Esophagus squamous epithelium (tissue), 5 donors: Measurements from ENCODE around the gene SNAPC4. TPM values are rescaled to one million over a fixed set of nuclear protein-coding genes. Genes with fewer than 3 reads are reported as not detected.

Source experiments
- DNase-seq: peaks from one replicate; lab custom pipeline; 2025; lab: John Stamatoyannopoulos, UW
- H3K27ac ChIP-seq, 4 donors: fragments of 200-600 bp; sonication (generic); one replicate each; pipeline ENCODE4 v1.5.1; 2016 to 2019; ENCODE audit warnings: mild to moderate bottlenecking in 1 of 4
- H3K27me3 ChIP-seq, 4 donors: fragments of 200-600 bp; sonication (generic); 1 replicate in 3 of 4; 2 replicates in 1 of 4; pipeline versions ENCODE4 v1.5.1 to v1.6.0; 2017 to 2021; ENCODE audit warnings: antibody characterized with exemption in 1 of 4
- H3K36me3 ChIP-seq, 3 donors: fragments of 200-600 bp; sonication (generic); one replicate each; pipeline ENCODE4 v1.5.1; 2016 to 2019
- H3K4me1 ChIP-seq, 3 donors: fragments of 200-600 bp; sonication (generic); one replicate each; pipeline ENCODE4 v1.5.1; 2017 to 2019
- H3K4me3 ChIP-seq, 4 donors: fragments of 200-600 bp; sonication (generic); 1 replicate in 3 of 4; 2 replicates in 1 of 4; pipeline ENCODE4 v1.5.1; 2016 to 2019; ENCODE audit warnings: mild to moderate bottlenecking in 2 of 4, moderate library complexity in 1 of 4
- H3K9me3 ChIP-seq, 3 donors: fragments of 200-600 bp; sonication (generic); one replicate each; pipeline ENCODE4 v1.5.1; 2016 to 2019
- POLR2A ChIP-seq, 4 donors: fragments of 450-650 bp; IDR thresholded peaks; one replicate each; pipeline ENCODE4 v1.6.1; 2017; ENCODE audit warnings: antibody characterized with exemption in 4 of 4, mild to moderate bottlenecking in 4 of 4, moderate library complexity in 3 of 4
- WGBS, 2 donors: methylation state at CpG; one replicate each; pipeline ENCODE4 v1.1.5; 2018; 5-methylcytosine and 5-hydroxymethylcytosine counted together
- intact Hi-C: fragments of 100-400 bp; cut with DNase I; formaldehyde crosslinking; loops from one replicate; pipeline ENCODE4 v1.15.0; 2022
- total RNA-seq, 4 donors: library from RNA; depleted of rRNA; stranded (reverse); fragments of >200 nt; gene quantifications; one replicate each; pipeline ENCODE4 v1.1.0, GENCODE V29; 2016
- TF ChIP-seq, protein P1 (sequence below), 6 experiments: fragments of 450-650 bp in 4 of 6; fragments of 200-600 bp in 2 of 6; sonication (generic) in 2 of 6; IDR thresholded peaks; one replicate each; pipeline ENCODE4 v1.5.1; 2016 to 2019; ENCODE audit warnings: antibody characterized with exemption in 6 of 6, mild to moderate bottlenecking in 4 of 6, moderate library complexity in 4 of 6
- donor health status: DM: yes; HTN: yes; CAD: no.

SNAPC4 gene
- total RNA-seq, 4 donors from 2014 or later: 2.6 to 5.1 (median 4.5) TPM

DNA sequence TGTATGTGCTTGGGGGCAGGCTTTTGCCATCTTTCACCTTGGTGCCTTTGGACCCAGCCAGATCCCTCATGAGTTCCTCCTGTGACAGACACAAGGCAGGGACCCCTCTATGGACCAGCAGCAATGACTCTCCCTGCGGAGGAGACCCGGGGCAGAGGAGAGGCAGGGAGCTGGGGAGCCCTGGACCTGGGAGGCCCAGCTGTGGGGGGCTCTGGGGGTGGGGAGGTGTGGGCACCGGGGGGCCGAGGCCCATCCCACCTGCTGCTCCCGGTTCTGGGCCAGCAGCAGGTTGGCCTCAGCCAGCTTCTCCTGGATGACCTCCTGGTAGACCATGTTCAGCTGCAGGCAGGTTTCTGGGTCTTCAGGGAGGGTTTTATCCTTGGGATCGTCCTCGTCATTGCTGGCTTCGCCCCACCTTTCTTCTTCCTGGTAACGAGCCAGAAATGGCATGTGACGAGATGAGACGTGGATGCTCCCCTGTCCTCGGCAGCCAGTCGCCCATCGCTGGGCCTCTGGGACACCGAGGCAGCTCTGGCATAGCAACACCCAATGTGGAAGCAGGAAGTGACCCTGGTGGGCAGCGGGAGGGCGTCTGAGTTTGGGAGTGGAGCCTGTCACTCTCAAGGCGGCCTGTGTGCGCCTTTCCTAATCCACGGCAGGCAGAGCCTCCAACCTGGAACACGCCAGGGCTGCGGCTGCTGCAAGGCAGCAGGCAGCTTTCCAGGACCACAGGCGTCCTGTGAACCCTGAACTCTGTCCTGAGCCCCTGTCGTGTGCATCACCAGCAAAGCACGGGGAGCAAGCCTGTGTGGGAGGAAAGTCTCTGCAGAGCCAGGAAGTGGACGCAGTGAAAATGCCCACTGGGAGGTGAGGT lies 4.4 kb downstream of the SNAPC4 start:
- Histone ChIP-seq H3K27me3 (no peaks in the 10 kb centered on the region), H3K27ac (no peak overlapping the region), H3K4me3 (no peak overlapping the region), H3K9me3 (no peaks in the 10 kb centered on the region), H3K36me3 (peaks cover 23 to 76% (median 43%) of the 10 kb centered on the region in 3 donors), H3K4me1 (peaks cover 12 to 20% (median 14%) of the 10 kb centered on the region in 3 donors)
- intact Hi-C loops: no loop called here
- TF ChIP-seq, protein P1, sequence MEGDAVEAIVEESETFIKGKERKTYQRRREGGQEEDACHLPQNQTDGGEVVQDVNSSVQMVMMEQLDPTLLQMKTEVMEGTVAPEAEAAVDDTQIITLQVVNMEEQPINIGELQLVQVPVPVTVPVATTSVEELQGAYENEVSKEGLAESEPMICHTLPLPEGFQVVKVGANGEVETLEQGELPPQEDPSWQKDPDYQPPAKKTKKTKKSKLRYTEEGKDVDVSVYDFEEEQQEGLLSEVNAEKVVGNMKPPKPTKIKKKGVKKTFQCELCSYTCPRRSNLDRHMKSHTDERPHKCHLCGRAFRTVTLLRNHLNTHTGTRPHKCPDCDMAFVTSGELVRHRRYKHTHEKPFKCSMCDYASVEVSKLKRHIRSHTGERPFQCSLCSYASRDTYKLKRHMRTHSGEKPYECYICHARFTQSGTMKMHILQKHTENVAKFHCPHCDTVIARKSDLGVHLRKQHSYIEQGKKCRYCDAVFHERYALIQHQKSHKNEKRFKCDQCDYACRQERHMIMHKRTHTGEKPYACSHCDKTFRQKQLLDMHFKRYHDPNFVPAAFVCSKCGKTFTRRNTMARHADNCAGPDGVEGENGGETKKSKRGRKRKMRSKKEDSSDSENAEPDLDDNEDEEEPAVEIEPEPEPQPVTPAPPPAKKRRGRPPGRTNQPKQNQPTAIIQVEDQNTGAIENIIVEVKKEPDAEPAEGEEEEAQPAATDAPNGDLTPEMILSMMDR (IDR thresholded peaks at IDR 0.05): no peak
- TF ChIP-seq POLR2A (IDR thresholded peaks at IDR 0.05): no peak
- WGBS, 2 donors: 96 to 100% methylated on average over 1 to 8 of the region's 26 CpGs
- no peak for DNase-seq

DNA sequence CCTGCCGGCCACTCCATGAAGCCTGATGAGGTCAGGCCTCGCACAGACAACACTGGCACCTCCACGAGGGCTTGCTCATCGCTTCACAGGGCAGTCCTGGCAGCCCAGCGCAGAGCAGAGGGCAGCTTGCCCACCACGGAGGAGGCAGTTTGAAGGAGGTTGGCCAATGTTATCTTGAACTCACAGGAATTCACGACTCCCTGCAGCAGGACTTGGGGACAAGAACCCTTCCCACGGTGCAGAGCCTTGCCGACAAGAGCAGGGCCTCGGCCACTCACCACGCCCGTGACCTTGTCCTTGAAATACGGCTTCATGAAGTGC lies 5.0 kb downstream of the SNAPC4 start:
- DNase-seq: no peak
- Histone ChIP-seq H3K4me1 (peaks cover 7 to 15% (median 11%) of the 10 kb centered on the region in 3 donors), H3K36me3 (peaks cover 23 to 82% (median 46%) of the 10 kb centered on the region in 3 donors), H3K27me3 (no peaks in the 10 kb centered on the region), H3K27ac (no peak overlapping the region), H3K9me3 (no peaks in the 10 kb centered on the region), H3K4me3 (no peak overlapping the region)
- WGBS, 2 donors: 94% methylated on average over 6 of the region's 13 CpGs
- no peak for TF ChIP-seq POLR2A (IDR thresholded peaks at IDR 0.05)
- TF ChIP-seq, protein P1 (IDR thresholded peaks at IDR 0.05): no peak
- intact Hi-C loops: no loop called here

GRCh38 chr9:136394312-136395019 lies 5.5 kb downstream of the SNAPC4 start:
- intact Hi-C loops: no loop called here
- H3K4me1 ChIP-seq: peaks cover 7 to 13% (median 11%) of the 10 kb centered on the region in 3 donors
- 67 to 97% methylated on average over 4 to 6 of the region's 21 CpGs for WGBS, 2 donors
- peaks cover 23 to 87% (median 46%) of the 10 kb centered on the region in 3 donors for H3K36me3 ChIP-seq
- H3K4me3 ChIP-seq: no peak overlapping the region
- no peak overlapping the region for H3K27ac ChIP-seq
- no peaks in the 10 kb centered on the region for H3K9me3 ChIP-seq
- DNase-seq: no peak
- TF ChIP-seq, protein P1 (IDR thresholded peaks at IDR 0.05): no peak
- TF ChIP-seq POLR2A (IDR thresholded peaks at IDR 0.05): no peak
- no peaks in the 10 kb centered on the region for H3K27me3 ChIP-seq

DNA sequence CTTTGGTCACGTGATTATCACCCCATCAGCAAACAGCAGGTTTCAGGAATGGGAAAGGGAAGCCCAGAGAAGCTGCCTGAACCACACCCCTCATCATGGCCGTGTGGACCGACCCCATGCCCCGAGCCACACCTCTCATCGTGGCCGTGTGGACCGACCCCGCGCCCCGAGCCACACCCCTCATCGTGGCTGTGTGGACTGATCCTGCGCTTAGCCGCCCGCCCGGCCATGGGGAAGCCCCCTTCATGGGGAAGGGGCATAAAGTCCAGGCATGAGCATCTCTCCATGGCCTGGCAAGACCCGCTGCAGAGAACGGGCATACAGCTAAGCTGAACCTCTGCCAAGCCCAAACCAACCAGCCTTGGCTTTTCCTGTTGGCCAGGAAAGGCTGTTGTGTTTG lies 6.4 kb downstream of the SNAPC4 start:
- 79% methylated on average over 11 of the region's 17 CpGs; no CpG with 5 or more reads in 1 of the 2 donors for WGBS, 2 donors
- H3K9me3 ChIP-seq: no peaks in the 10 kb centered on the region
- TF ChIP-seq, protein P1 (IDR thresholded peaks at IDR 0.05): no peak
- no peak for TF ChIP-seq POLR2A (IDR thresholded peaks at IDR 0.05)
- peaks cover 23 to 96% (median 46%) of the 10 kb centered on the region in 3 donors for H3K36me3 ChIP-seq
- no peak for DNase-seq
- H3K27ac ChIP-seq: no peak overlapping the region
- peaks cover 0 to 3% (median 1%) of the 10 kb centered on the region in 3 donors for H3K4me1 ChIP-seq
- no peak overlapping the region for H3K4me3 ChIP-seq
- intact Hi-C loops: no loop called here
- no peaks in the 10 kb centered on the region for H3K27me3 ChIP-seq
